Activated CD4-positive, alpha-beta memory T cell treated with anti-CD3 and anti-CD28 coated beads for 36 hours (primary cell): ENCODE data around the gene ZNF766. TPM values are rescaled to one million over a fixed set of nuclear protein-coding genes. Genes with fewer than 3 reads are reported as not detected.
"Not testable (repeated sequence)": the region's sequence is repeated elsewhere in the genome, so short reads cannot be mapped to it uniquely, and the experiment has no call there.

Experiments used
- CTCF ChIA-PET: fragments of 350-600 bp; sonication (Branson Sonifier 250); formaldehyde crosslinking; loops from one replicate; lab custom pipeline; 2021; ENCODE audit warnings: antibody characterized with exemption, inconsistent platforms; lab: Charles Lee
- POLR2A ChIA-PET: fragments of 350-600 bp; sonication (Branson Sonifier 250); formaldehyde crosslinking; loops from one replicate; lab custom pipeline; 2021; ENCODE audit warnings: antibody characterized with exemption; lab: Charles Lee
- DNase-seq: peaks from one replicate; pipeline ENCODE4 v3.0.0-alpha.2; 2020
- H3K27ac Mint-ChIP-seq: one replicate; pipeline ENCODE4 v1.8.0; 2021; ENCODE audit warnings: mixed read lengths
- H3K27me3 Mint-ChIP-seq: one replicate; pipeline ENCODE4 v1.8.0; 2021; ENCODE audit warnings: mixed read lengths
- H3K36me3 Mint-ChIP-seq: one replicate; pipeline ENCODE4 v1.8.0; 2021; ENCODE audit warnings: mixed read lengths
- H3K4me1 Mint-ChIP-seq: one replicate; pipeline ENCODE4 v1.8.0; 2021; ENCODE audit warnings: low read depth, mixed read lengths
- H3K4me3 Mint-ChIP-seq: one replicate; pipeline ENCODE4 v1.8.0; 2021; ENCODE audit warnings: mild to moderate bottlenecking, mixed read lengths
- H3K9me3 Mint-ChIP-seq: one replicate; pipeline ENCODE4 v1.8.0; 2021; ENCODE audit warnings: mixed read lengths
- intact Hi-C: fragments of 100-400 bp; cut with micrococcal nuclease; formaldehyde crosslinking; loops from one replicate; pipeline ENCODE4 v1.15.1; 2023
- total RNA-seq, 2 experiments: library from RNA; stranded (reverse); gene quantifications; one replicate each; pipeline ENCODE4 v1.2.3, GENCODE V29; 2021

ZNF766 gene
- total RNA-seq, 2 experiments from 2014 or later: 21.6 to 23.2 TPM

GRCh38 chr19:52234406-52234805, 35.0 kb upstream of the ZNF766 start:
- Mint-ChIP-seq H3K4me1 (peaks cover 16% of the 10 kb centered on the region), H3K27me3 (no peaks in the 10 kb centered on the region), H3K27ac (no peak overlapping the region), H3K9me3 (no peaks in the 10 kb centered on the region), H3K36me3 (peaks cover 3% of the 10 kb centered on the region), H3K4me3 (no peak overlapping the region)
- ChIA-PET CTCF (no interaction called here), POLR2A (no interaction called here)
- DNase-seq: no peak
- intact Hi-C loops: no loop called here

- ChIA-PET CTCF (interaction anchor here (0.6 to 1.7 kb wide), 24 partner anchors 9 to 1251 kb away, joined by 3 to 21 read pairs (median 4); partner anchors contain the start of genes PPP2R1A and ZNF616), POLR2A (no interaction called here)
- no peaks in the 10 kb centered on the region for H3K27me3 Mint-ChIP-seq
- no peak overlapping the region for H3K27ac Mint-ChIP-seq
- no peak for DNase-seq
- intact Hi-C loops: loop anchor here (1.0 kb wide), 1 partner anchor 98 kb away; the partner anchor contains the start of gene ZNF616
- no peaks in the 10 kb centered on the region for H3K4me1 Mint-ChIP-seq
- H3K9me3 Mint-ChIP-seq: no peaks in the 10 kb centered on the region
- H3K36me3 Mint-ChIP-seq: no peaks in the 10 kb centered on the region
- no peak overlapping the region for H3K4me3 Mint-ChIP-seq
Observed at GRCh38 chr19:52237197-52237596, 32.2 kb upstream of the ZNF766 start.

- Mint-ChIP-seq H3K27me3 (no peaks in the 10 kb centered on the region), H3K36me3 (no peaks in the 10 kb centered on the region), H3K4me1 (no peaks in the 10 kb centered on the region), H3K4me3 (peak overlapping the region; percentile 5), H3K9me3 (no peaks in the 10 kb centered on the region), H3K27ac (no peak overlapping the region)
- peak; percentile 74 for DNase-seq
- intact Hi-C loops: loop anchor here (1.0 kb wide), 1 partner anchor 99 kb away; the partner anchor contains the start of gene ZNF616
- ChIA-PET CTCF (interaction anchor here (0.6 to 1.7 kb wide), 23 partner anchors 9 to 1250 kb away, joined by 3 to 21 read pairs (median 4); partner anchors contain the start of genes PPP2R1A and ZNF616), POLR2A (no interaction called here)
Observed at GRCh38 chr19:52237771-52238400, 31.5 kb upstream of the ZNF766 start.

GRCh38 chr19:52244021-52244420, 25.4 kb upstream of the ZNF766 start:
- Mint-ChIP-seq H3K27ac (no peak overlapping the region), H3K4me1 (no peaks in the 10 kb centered on the region), H3K9me3 (no peaks in the 10 kb centered on the region), H3K27me3 (no peaks in the 10 kb centered on the region), H3K4me3 (no peak overlapping the region), H3K36me3 (no peaks in the 10 kb centered on the region)
- intact Hi-C loops: no loop called here
- ChIA-PET POLR2A (no interaction called here), CTCF (no interaction called here)
- no peak for DNase-seq

- Mint-ChIP-seq H3K27ac (no peak overlapping the region), H3K4me1 (no peaks in the 10 kb centered on the region), H3K4me3 (no peak overlapping the region), H3K36me3 (no peaks in the 10 kb centered on the region), H3K27me3 (no peaks in the 10 kb centered on the region), H3K9me3 (no peaks in the 10 kb centered on the region)
- intact Hi-C loops: loop anchor here (5.0 kb wide), 1 partner anchor 499 kb away; no protein-coding TSS in a partner anchor
- ChIA-PET CTCF (interaction anchor here (0.6 to 1.9 kb wide), 4 partner anchors 11 to 27 kb away, joined by 3 to 8 read pairs (median 4); no protein-coding TSS in a partner anchor), POLR2A (no interaction called here)
- DNase-seq: peak; percentile 75
Observed at GRCh38 chr19:52248241-52248640, 21.1 kb upstream of the ZNF766 start.

- no peak overlapping the region for H3K27ac Mint-ChIP-seq
- no peaks in the 10 kb centered on the region for H3K27me3 Mint-ChIP-seq
- H3K4me3 Mint-ChIP-seq: no peak overlapping the region
- H3K4me1 Mint-ChIP-seq: no peaks in the 10 kb centered on the region
- ChIA-PET POLR2A (no interaction called here), CTCF (no interaction called here)
- no peak for DNase-seq
- no peaks in the 10 kb centered on the region for H3K36me3 Mint-ChIP-seq
- no peaks in the 10 kb centered on the region for H3K9me3 Mint-ChIP-seq
- intact Hi-C loops: no loop called here
Observed at GRCh38 chr19:52258426-52258825, 11.0 kb upstream of the ZNF766 start.

- H3K36me3 Mint-ChIP-seq, POLR2A ChIA-PET, H3K9me3 Mint-ChIP-seq, H3K27ac Mint-ChIP-seq, H3K27me3 Mint-ChIP-seq, H3K4me3 Mint-ChIP-seq, H3K4me1 Mint-ChIP-seq: not testable (repeated sequence)
- CTCF ChIA-PET: interaction anchor here (0.8 kb wide), 1 partner anchor 28 kb away, joined by 3 read pairs; no protein-coding TSS in a partner anchor
- peak; percentile 50 for DNase-seq
- intact Hi-C loops: loop anchor here (5.0 kb wide), 1 partner anchor 372 kb away; the partner anchor contains the start of gene ZNF83
Observed at GRCh38 chr19:52265556-52265955, 3.8 kb upstream of the ZNF766 start.

- intact Hi-C loops: no loop called here
- peaks cover 44% of the 10 kb centered on the region for H3K36me3 Mint-ChIP-seq
Observed at GRCh38 chr19:52270266-52270885, 989 bp downstream of the ZNF766 start.

GRCh38 chr19:52273301-52273700, 3.9 kb downstream of the ZNF766 start:
- Mint-ChIP-seq H3K4me3 (no peak overlapping the region), H3K9me3 (peaks cover 25% of the 10 kb centered on the region)

More at GRCh38 chr19:52270266-52270885, 989 bp downstream of the ZNF766 start:
- Mint-ChIP-seq H3K4me1 (peaks cover 42% of the 10 kb centered on the region), H3K4me3 (peak overlapping the region; percentile 96), H3K27me3 (no peaks in the 10 kb centered on the region), H3K27ac (peak overlapping the region; percentile 95), H3K9me3 (peaks cover 16% of the 10 kb centered on the region)
- DNase-seq: peak; percentile 16
- CTCF ChIA-PET: no interaction called here
- POLR2A ChIA-PET: interaction anchor here (1.3 kb wide), 1 partner anchor 8 kb away, joined by 5 read pairs; no protein-coding TSS in a partner anchor

GRCh38 chr19:52274191-52274590, 4.8 kb downstream of the ZNF766 start:
- Mint-ChIP-seq H3K9me3 (peaks cover 33% of the 10 kb centered on the region), H3K36me3 (peaks cover 77% of the 10 kb centered on the region), H3K27me3 (no peaks in the 10 kb centered on the region), H3K27ac (no peak overlapping the region), H3K4me3 (no peak overlapping the region), H3K4me1 (peaks cover 73% of the 10 kb centered on the region)
- POLR2A ChIA-PET: no interaction called here
- no peak for DNase-seq
- intact Hi-C loops: no loop called here
- CTCF ChIA-PET: no interaction called here

More at GRCh38 chr19:52273301-52273700, 3.9 kb downstream of the ZNF766 start:
- peaks cover 65% of the 10 kb centered on the region for H3K4me1 Mint-ChIP-seq
- POLR2A ChIA-PET: no interaction called here
- no peak for DNase-seq
- H3K36me3 Mint-ChIP-seq: peaks cover 68% of the 10 kb centered on the region
- H3K27me3 Mint-ChIP-seq: no peaks in the 10 kb centered on the region
- intact Hi-C loops: no loop called here
- no peak overlapping the region for H3K27ac Mint-ChIP-seq
- CTCF ChIA-PET: no interaction called here

GRCh38 chr19:52275988-52276387, 6.6 kb downstream of the ZNF766 start:
- Mint-ChIP-seq H3K27me3 (no peaks in the 10 kb centered on the region), H3K4me1 (peaks cover 66% of the 10 kb centered on the region), H3K4me3 (no peak overlapping the region), H3K27ac (no peak overlapping the region), H3K9me3 (peaks cover 37% of the 10 kb centered on the region), H3K36me3 (peaks cover 71% of the 10 kb centered on the region)
- POLR2A ChIA-PET: no interaction called here
- intact Hi-C loops: no loop called here
- no peak for DNase-seq
- CTCF ChIA-PET: interaction anchor here (0.9 to 1.2 kb wide), 2 partner anchors 28 to 38 kb away, joined by 3 read pairs; no protein-coding TSS in a partner anchor

- H3K27ac Mint-ChIP-seq: no peak overlapping the region
- peaks cover 71% of the 10 kb centered on the region for H3K36me3 Mint-ChIP-seq
- no peak overlapping the region for H3K4me3 Mint-ChIP-seq
- DNase-seq: no peak
- ChIA-PET CTCF (no interaction called here), POLR2A (interaction anchor here (1.8 kb wide), 1 partner anchor 8 kb away, joined by 5 read pairs; the partner anchor contains the start of gene ZNF766)
- peaks cover 43% of the 10 kb centered on the region for H3K9me3 Mint-ChIP-seq
- intact Hi-C loops: no loop called here
- H3K4me1 Mint-ChIP-seq: peaks cover 56% of the 10 kb centered on the region
- H3K27me3 Mint-ChIP-seq: no peaks in the 10 kb centered on the region
Observed at GRCh38 chr19:52277471-52277870, 8.1 kb downstream of the ZNF766 start.
